MM.1S (cell line): ENCODE measurements around the gene RNASEH2A.

Source experiments
- CTCF ChIP-seq: fragments of 300-600 bp; sonication (generic); IDR thresholded peaks from 2 replicates; pipeline ENCODE4 v1.5.1; 2016; ENCODE audit warnings: antibody characterized with exemption, low read length, mixed read lengths
- EZH2 ChIP-seq: fragments of 300-600 bp; sonication (generic); optimal IDR thresholded peaks from 2 replicates; pipeline ENCODE3; 2017; ENCODE audit warnings: low read depth, mild to moderate bottlenecking, antibody characterized with exemption, low read length, mixed read lengths

GRCh38 chr19:12787458-12787857, 18.9 kb upstream of the RNASEH2A start:
- TF ChIP-seq CTCF (no peak), EZH2 (no peak)
